ELF-1 (cell line): ENCODE results near the gene BABAM2.

Experiments used
- DNase-seq: peaks from one replicate; pipeline ENCODE4 v3.0.0-alpha.2; 2016; ENCODE audit warnings: low read depth, low spot score

The BABAM2 gene

GRCh38 chr2:28160986-28161425 is 270.5 kb downstream of the BABAM2 start:
- DNase-seq, result no peak

DNA sequence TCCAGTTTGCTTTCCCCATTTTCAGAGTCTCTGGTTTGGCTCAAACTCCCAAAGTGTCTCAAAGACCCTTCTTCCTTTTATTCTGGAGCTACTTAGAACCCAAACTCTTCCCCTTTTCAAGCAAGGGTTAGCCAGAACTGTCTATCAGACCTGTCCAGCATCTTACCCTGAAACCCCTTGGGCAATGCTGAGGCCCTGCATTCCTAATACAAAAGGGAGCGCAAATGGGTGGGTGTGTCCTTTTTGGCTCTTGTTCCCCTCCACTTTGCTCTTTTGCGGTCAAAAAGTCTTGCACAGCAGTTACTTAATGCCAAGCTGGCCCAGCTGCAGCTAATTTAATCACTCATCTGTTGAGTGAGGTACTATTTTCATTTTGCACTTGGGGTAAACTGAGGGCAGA is 270.9 kb downstream of the BABAM2 start:
- DNase-seq, result peak; percentile 68

- DNase-seq, result no peak
Measured at GRCh38 chr2:28162564-28162963, 272.0 kb downstream of the BABAM2 start.

DNA sequence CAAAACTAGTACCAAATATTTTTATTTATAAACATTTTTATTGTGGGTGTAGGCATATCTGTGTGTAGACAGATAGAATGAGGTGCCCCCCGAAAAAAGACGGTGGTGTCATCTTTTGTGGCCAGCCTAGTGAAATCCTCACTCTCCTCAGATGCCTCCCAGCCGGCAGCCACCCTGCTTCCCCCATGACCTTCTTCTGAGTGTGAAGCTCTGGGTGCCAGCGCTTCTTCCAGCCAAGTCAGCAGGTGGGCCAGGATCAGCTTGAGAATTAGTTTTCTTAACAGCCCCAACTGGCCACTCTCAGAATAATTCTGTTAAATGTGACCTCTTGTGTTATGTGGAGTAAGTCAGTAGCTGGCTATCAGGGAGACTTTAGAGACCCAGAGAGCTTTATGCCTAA is 272.5 kb downstream of the BABAM2 start:
- DNase-seq, result no peak

DNA sequence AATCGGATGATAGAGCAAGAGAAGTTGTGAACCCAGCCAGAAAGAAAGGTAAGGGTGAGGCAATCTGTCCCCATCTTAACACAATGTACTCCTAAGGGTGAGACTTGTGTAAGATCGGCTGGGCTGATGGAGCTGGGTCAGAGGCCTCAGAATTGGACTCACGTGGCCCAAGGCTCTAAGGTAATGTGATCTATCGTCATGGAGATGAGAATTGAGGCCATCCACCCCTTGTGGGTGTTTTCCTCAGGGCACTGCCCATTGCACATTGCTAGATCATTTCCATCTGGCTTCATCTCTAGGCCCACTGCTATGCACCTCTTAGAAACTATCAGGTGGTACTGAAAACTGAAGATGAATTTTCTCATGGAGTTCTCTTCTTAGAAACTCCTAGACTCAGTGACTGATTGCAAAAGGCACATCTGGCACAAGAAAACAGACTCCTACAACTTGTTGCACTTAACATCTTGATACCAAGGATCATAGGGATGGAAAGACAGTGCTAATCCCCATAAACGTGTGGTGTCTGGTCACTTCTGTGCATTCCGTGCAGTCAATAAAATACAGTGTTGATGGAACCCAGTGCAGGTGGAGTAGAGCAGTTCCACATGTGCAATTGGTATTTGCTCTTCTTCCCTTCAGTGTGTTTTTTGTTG is 273.2 kb downstream of the BABAM2 start:
- DNase-seq, result no peak

- no peak for DNase-seq
Measured at GRCh38 chr2:28164280-28164801, 273.8 kb downstream of the BABAM2 start.

- no peak for DNase-seq
Measured at GRCh38 chr2:28165087-28165635, 274.6 kb downstream of the BABAM2 start.

- DNase-seq, result no peak
Measured at GRCh38 chr2:28166956-28167355, 276.4 kb downstream of the BABAM2 start.

GRCh38 chr2:28168376-28168775 is 277.8 kb downstream of the BABAM2 start:
- DNase-seq, result no peak

DNA sequence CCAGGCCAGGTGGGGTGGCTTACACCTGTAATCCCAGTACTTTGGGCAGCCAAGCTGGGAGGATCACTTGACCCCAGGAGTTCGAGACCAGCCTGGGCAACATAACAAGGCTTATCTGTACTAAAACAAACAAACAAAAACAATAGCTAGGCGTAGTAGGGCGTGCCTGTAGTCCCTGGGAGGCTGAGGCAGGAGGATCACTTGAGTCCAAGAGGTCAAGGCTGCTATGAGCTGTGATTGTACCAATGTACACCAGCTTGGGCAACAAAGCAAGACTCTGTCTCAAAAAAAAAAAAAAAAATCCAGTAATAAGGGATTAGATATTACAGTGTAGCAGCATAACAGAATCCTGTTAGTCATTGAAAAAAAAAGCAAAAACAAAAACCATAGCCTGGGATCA is 279.0 kb downstream of the BABAM2 start:
- no peak for DNase-seq

DNA sequence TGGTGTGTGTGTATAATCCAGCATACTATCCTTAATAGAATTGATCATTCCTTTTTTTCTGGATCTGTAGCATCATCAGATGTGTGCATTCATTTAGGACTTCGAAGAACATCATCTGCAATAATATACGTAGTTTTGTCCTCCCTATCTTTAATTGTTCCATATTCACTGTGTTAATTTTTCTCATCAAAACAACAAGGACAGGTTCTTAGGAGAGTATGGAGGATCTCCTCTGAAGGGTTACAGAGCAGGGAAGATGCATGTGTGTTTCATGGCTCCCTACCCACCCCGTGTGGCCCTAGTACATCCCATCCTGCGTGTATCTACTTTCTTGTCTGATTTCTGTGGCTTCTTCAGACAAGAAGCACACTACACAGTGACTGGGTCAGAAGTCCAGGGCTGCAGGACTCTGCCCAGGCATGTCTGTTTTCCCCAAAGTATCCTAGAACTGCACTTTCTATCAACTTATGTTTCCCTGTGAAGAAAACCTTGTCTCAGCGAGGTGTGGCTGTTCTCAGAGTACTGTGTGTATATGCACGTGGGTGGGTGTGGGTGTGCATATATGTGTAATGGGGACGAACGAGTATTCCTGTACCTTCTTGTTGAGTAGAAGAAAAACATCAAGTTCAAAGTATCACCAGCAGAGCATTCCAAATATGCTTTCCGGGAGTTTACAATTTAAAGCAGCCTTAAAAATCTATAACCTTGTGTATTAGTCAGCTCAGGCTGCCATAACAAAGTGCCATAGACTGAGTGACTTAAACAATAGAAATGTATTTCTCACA is 281.8 kb downstream of the BABAM2 start:
- no peak for DNase-seq

DNA sequence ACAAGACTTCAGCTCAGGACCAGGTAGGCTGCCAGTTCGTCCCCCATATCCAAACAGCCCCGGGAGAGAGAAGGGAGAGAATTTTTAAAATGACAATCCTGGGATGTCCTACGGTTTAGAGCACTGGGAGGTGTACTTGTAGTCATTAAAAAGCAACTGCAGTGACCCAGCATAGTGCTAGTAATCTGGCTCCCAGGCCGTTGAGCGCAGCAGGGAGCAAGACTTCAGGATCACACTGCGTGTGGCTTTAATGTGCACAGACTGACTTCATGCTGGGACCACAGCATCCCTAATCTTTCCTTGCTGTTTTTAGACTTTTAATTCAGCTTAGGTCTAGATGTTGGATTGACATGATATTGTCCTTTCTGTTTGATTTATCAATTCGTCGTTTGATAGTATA is 282.8 kb downstream of the BABAM2 start:
- DNase-seq, result no peak

GRCh38 chr2:28174211-28174610 is 283.7 kb downstream of the BABAM2 start:
- DNase-seq, result no peak

DNA sequence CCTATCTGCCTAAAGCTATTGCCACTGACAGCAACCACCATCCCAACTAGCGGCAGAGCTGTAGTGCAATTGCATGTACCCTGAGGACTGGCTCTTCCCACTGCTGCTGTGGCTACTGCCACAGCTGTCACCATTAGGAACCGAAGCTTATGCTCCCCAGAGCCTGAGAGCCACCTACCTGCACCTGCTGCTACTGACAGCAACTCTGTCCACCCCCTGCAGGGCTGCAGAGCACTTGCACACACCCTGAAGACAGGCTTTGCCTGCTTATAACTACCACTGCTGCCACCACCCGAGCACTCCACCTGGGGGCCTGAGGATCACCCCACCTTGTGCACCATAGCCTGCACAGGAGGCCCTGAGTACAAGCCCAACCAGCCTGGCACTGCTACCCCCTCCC is 284.5 kb downstream of the BABAM2 start:
- peak; percentile 12 for DNase-seq

GRCh38 chr2:28178946-28179345 is 288.4 kb downstream of the BABAM2 start:
- DNase-seq, result no peak

- no peak for DNase-seq
Measured at GRCh38 chr2:28181801-28182200, 291.3 kb downstream of the BABAM2 start.

DNA sequence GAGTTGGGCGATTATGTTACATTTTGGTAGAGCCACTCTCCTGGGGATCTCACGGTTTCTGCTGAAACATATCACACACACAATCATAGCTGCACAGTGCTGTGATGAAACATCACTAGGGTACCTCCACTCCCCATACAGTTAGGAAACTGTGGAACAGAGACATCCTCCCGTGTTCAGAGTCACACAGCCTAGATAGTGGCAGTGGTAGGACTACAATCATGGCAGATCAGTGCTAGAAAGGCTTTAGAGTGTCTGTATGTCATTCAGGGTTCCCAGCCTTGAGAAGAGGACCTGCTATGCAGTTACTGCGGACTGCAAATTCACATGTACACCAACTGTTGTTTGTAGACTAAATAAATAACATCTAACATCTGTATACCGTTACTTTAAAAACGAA is 291.8 kb downstream of the BABAM2 start:
- no peak for DNase-seq

GRCh38 chr2:28185153-28185552 is 294.6 kb downstream of the BABAM2 start:
- no peak for DNase-seq

DNA sequence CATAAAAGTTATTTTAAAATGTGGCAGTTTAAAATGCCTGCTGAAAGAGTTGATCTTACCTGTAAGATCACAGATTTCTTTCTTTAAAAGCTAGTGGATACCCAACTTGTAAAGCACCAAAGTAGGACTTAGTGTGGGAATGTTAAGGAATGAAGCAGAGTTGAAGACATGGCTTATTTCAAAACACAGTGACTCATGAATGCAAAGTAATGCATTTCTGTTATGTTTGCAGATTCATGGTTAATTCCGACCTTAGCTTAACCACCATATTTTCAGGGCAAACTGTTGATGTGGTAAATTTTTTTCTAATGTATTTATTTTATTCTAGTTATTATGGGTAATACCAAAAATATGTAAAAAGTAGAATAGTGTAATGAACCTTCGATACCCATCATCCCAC is 295.4 kb downstream of the BABAM2 start:
- DNase-seq, result no peak

DNA sequence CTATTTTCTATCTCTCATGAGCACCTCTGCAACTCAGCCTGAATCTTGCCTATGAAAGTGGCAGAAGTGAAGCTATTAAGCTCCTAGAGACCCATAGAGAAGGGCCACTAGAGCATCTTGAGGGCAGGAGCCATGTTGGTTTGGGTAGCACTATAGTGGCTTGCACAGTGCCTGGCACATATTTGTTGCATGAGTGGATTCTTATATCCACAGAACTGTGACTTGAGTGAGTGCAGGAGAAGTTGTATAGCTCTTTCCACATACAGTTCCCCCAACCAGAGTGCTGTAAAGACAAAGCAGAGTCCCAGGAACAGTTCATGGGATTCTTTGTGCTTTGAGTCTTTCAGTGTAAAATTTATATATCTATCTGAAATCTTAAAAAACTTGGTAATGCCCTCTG is 296.7 kb downstream of the BABAM2 start:
- no peak for DNase-seq

GRCh38 chr2:28188436-28188835 is 297.9 kb downstream of the BABAM2 start:
- DNase-seq, result no peak

DNA sequence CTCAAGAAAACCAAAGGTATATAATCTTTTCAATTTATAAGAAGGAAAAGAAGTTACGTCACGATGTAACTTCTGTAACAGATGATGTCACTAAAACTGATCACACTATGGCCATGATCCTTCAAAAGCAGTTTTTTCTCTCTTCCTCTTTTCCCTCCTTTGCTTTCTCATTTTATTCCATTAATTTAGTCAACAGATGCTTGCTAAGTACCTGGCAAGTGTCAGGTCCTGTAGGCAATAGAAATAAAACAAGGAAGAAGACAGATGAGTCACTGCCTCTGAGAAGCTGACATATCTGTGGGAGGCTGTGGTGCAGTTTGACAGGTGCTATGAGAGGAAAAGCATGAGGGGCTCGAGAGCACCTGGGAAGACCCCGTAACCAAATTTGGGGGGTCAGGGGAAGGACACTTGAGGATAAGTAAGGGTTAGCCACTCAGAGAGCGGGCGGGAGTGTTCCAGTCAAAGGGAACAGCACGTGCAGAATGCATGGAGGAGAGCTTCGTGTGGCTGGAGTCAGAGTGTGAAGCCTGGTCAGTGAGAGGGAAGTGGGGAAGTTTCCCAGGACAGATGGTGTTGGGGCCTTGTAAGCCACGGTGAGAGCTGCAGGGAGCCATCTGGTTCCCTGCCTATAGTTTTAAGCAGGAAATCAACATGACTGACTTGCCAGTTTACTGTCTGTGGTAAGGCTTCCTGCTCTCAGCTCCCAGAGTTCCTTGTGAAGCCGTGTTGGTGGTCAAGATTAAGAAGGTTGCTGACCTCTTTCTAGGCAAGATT is 303.3 kb downstream of the BABAM2 start:
- no peak for DNase-seq
